Activated effector memory CD4-positive, alpha-beta T cell treated with anti-CD3 and anti-CD28 coated beads, Interleukin-2, amount 50 U/mL, for 16 hours (primary cell): ENCODE measurements around the gene ZNF275.
"Not testable (repeated sequence)": the region's sequence is repeated elsewhere in the genome, so short reads cannot be mapped to it uniquely, and the experiment has no call there.

ENCODE experiments used
- DNase-seq: peaks from one replicate; pipeline ENCODE4 v3.0.0-alpha.2; 2020

The ZNF275 gene

DNA sequence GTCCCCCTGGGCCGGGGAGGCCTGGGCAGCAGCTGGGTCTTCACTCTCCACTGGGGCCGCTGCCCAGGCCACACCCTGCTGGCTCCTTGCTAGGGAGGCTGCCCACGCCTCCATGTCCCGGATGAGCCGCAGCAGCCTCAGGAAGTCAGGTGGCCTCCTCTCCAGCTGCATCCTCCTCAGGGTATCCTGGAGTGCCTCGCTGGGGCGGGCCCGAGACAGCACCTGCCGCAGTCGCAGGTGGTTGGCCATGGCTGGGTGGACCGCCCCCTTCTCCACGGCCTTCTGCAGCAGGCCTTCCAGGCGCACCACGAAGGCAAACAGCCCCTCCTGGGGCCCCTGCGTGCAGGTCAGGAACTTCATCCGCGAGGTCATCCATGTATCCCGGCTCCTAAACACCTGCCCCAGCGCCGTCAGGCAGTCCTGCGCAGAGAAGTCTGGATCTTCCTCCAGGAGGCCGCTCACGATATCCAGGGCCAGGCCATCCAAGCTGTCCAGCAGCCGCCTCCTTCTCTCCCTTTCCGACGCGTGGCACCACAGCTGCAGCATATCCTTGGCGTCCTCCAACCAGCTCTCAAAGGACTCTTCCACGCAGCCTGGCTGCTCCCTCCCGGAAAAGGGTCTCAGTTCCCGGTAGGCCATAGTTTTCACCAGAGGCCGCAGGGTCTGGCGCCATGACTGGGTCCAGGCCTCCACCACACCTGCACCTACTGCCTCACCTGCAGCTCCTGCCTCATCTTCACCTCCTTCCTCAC lies 14.5 kb upstream of the ZNF275 start:
- DNase-seq = no peak

- not testable (repeated sequence) for DNase-seq
Measured at GRCh38 chrX:153320047-153320443, 13.9 kb upstream of the ZNF275 start.

GRCh38 chrX:153320555-153321184 lies 13.3 kb upstream of the ZNF275 start:
- no peak for DNase-seq

DNA sequence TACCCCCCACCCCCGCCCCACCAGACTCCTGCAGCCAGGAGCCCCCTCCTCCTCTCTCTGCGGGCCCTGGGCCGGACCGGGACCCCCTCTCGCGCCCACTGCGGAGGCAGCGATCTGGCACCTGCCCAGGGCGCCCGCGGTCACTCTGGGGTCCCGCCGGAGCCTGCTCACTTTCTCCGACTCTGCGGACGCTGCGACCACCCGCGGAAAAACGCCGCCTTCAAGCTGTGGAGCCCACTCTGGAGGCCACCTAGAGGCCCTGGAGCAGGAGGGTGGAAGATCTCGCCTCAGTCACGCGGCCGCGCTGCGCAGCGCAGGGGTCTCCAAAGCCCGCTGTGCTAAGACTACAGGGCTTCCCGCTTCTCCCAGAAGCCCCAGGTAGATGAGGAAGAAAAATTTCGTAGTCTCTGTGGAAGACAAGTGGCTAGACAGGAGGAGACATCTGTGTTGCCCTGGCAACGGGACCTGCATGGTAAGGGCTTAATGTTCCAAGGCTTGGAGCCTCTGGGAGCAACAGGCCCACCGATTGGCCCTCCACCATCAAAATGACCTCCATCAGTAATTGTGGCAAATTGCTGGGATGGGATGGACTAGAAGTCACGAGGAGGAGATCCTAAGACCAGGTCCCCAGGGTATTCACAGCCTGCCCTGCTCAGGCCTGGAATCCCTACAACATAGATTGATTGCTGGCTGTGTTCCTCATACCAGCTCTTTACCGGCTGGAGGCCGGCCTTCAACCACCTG lies 12.4 kb upstream of the ZNF275 start, which contains the start of gene PNMA6F:
Gene PNMA6F, minus strand, starts transcription at position 387 of the 744 bp plus-strand sequence. CDS start 1,093 bp downstream, outside the sequence.
- no peak for DNase-seq

GRCh38 chrX:153327561-153327960 lies 6.4 kb upstream of the ZNF275 start:
- DNase-seq = no peak

- no peak for DNase-seq
Measured at GRCh38 chrX:153333266-153333665, 687 bp upstream of the ZNF275 start.

DNA sequence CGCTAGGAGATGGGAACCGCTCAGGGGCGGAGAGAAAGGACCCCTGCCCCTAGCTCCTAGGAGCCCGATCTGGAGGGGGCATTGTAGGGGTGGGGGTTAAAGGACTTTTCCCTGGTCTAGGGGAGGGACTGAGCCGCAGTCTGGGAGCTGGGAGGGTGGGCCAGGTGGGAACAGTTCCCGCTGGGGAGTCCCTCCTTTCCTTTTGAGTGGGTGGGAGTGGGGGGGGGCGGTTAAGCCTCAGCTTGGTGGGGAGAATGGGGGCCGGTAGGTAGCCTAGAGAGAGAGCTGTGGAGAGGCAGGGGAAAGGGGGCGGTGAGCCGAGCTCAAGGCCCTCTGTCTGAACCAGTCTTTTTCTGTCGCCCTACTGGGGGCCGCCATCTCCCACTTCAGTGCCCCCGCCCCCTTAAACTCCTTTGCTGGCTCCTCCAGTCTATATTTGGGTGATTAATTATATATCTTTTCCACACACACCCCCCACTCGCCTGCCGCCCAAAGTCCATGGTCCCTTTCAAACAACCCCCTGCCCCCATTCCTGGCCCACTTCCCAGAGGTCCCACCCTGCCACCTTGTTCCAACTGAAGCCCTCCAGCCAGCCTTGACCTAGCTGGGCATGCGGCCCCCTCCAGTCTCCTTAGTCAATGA lies 822 bp downstream of the ZNF275 start:
- DNase-seq = no peak

- DNase-seq = peak; percentile 64
Measured at GRCh38 chrX:153336121-153336894, 2.4 kb downstream of the ZNF275 start.

GRCh38 chrX:153336988-153337387 lies 3.0 kb downstream of the ZNF275 start:
- no peak for DNase-seq

GRCh38 chrX:153338836-153339235 lies 4.9 kb downstream of the ZNF275 start:
- no peak for DNase-seq

GRCh38 chrX:153339662-153340061 lies 5.7 kb downstream of the ZNF275 start:
- no peak for DNase-seq

- no peak for DNase-seq
Measured at GRCh38 chrX:153340111-153340510, 6.2 kb downstream of the ZNF275 start.

- no peak for DNase-seq
Measured at GRCh38 chrX:153342762-153343558, 9.0 kb downstream of the ZNF275 start.

- no peak for DNase-seq
Measured at GRCh38 chrX:153343674-153344073, 9.7 kb downstream of the ZNF275 start.

DNA sequence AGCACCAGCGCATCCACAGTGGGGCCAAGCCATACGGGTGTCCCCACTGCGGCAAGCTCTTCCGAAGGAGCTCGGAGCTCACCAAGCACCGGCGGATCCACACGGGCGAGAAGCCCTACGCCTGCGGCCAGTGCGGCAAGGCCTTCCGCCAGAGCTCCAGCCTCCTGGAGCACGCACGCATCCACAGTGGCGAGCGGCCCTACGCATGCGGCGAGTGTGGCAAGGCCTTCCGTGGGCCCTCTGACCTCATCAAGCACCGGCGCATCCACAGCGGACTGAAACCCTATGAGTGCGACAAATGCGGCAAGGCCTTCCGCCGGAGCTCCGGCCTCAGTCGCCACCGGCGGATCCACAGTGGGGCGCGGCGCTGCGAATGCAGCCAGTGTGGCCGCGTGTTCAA lies 13.6 kb downstream of the ZNF275 start:
- DNase-seq = no peak

GRCh38 chrX:153348421-153348820 lies 14.5 kb downstream of the ZNF275 start:
- no peak for DNase-seq

- DNase-seq = no peak
Measured at GRCh38 chrX:153349952-153350351, 16.0 kb downstream of the ZNF275 start.

DNA sequence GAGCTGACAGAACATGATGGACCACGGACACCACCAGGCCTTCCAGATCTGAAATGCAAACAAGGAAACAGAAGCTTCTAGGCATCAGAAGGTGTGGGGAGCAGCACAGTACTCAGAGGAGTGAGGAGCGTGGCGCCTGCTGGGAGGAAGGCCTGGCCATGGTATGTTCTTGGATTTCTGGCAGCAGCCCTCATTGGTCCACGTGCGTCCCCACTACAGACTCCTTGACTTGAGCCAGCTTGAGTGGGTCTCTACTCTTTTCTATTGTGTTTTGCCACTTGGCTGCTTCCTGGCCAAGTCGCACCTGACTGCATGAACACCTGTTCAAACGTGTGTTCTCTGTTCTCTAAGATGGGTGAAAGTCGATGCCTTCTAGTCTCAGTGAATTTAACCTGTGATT lies 18.0 kb downstream of the ZNF275 start:
- no peak for DNase-seq

GRCh38 chrX:153352858-153353257 lies 18.9 kb downstream of the ZNF275 start:
- no peak for DNase-seq

DNA sequence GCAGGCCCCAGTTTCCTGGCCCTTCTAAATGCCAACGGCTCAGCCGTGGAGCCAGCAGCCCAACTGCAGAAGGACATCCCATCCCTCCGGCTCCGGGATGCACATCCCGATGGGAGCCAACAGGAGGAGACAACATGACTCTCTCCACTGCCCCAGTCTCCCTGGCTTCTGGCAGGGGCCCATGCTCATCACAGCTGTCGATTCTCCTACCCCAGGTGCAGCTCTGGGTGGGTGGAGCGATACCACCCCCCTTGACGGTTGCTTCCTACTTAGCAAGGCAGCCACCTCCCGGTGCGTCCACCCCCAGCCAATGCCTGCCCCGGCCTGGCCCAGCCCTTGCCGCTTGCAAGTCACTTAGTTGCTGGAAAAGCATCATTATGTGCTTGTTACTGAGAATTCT lies 19.5 kb downstream of the ZNF275 start:
- no peak for DNase-seq

- DNase-seq = no peak
Measured at GRCh38 chrX:153357877-153358276, 23.9 kb downstream of the ZNF275 start.
